ENCODE results near the gene LHPP. TPM values are rescaled to one million over a fixed set of nuclear protein-coding genes. Genes with fewer than 3 reads are reported as not detected.

Gene LHPP
- total and polyA plus RNA-seq, 2 experiments from 2014 or later: 27.4 to 40.2 TPM

DNA sequence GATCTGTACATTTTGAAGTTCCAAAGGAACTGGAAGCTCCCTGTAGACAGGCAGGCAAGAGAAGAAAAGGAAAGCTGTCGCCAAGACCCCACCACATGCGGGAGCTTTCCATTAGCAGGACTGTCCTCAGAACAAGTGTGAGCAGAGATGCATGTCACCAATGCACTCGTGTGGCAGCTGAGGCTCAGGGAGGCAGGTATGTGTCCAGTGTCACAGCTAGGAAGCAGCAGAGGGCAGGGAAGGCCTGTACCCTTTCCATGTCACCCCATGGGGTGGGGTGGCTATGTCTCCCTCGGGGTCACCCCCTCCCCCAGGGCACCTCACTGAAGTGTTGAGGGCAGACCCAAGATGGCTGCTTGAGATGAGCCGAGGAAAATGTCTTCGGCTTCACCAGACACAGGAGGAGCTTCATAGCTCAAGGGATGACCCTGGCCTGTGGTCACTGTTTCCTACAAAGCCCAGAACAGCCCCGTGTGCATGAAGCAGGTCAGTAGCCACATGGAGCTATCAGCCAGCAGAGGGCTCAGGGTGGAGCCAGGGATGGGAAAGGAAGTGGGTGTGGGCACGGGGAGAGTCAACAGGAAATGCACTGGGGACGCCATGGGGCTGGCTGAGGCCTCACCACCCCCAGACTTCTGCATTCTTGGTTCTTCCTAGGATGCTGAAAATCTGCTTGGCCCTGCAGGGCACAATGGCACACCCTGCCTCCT lies 186.0 kb downstream of the LHPP start:
- no peaks in the 10 kb centered on the region for H3K79me2 ChIP-seq (replicated peaks; ENCODE audit: insufficient read depth)
- H3K9me3 Mint-ChIP-seq: no peaks in the 10 kb centered on the region; the same call in 2 of the 3 replicates
- no peak overlapping the region for H3K27ac ChIP-seq (ENCODE audit: low read depth)
- H3K9me2 ChIP-seq (ENCODE audit: insufficient read depth): no peaks in the 10 kb centered on the region
- no peak overlapping the region for H3K4me3 ChIP-seq
- H4K20me1 ChIP-seq (replicated peaks; ENCODE audit: insufficient read depth): no peaks in the 10 kb centered on the region
- H3F3A ChIP-seq (replicated peaks; ENCODE audit: low read depth): no peaks in the 10 kb centered on the region
- no peaks in the 10 kb centered on the region for H3K36me3 ChIP-seq (ENCODE audit: insufficient read depth)
- TF ChIP-seq, protein P1, sequence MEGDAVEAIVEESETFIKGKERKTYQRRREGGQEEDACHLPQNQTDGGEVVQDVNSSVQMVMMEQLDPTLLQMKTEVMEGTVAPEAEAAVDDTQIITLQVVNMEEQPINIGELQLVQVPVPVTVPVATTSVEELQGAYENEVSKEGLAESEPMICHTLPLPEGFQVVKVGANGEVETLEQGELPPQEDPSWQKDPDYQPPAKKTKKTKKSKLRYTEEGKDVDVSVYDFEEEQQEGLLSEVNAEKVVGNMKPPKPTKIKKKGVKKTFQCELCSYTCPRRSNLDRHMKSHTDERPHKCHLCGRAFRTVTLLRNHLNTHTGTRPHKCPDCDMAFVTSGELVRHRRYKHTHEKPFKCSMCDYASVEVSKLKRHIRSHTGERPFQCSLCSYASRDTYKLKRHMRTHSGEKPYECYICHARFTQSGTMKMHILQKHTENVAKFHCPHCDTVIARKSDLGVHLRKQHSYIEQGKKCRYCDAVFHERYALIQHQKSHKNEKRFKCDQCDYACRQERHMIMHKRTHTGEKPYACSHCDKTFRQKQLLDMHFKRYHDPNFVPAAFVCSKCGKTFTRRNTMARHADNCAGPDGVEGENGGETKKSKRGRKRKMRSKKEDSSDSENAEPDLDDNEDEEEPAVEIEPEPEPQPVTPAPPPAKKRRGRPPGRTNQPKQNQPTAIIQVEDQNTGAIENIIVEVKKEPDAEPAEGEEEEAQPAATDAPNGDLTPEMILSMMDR (conservative IDR thresholded peaks at IDR 0.05; ENCODE audit: low read depth in 2 of 2): peak in 1 of 2 experiments; percentile 37; a peak in 2 of 4 replicates
- no peak for TF ChIP-seq JUNB (IDR thresholded peaks at IDR 0.05; ENCODE audit: unreplicated experiment)
- no peaks in the 10 kb centered on the region for H3K27me3 ChIP-seq (ENCODE audit: insufficient read depth)
- H3K27ac Mint-ChIP-seq: peak overlapping the region; percentile 62; the same call in 1 of the 2 replicates
- H3K4me1 ChIP-seq (ENCODE audit: insufficient read depth): peaks cover 13% of the 10 kb centered on the region
- H3K27me3 Mint-ChIP-seq (ENCODE audit: insufficient read depth, low read depth, poor library complexity): peaks cover 6% of the 10 kb centered on the region
- H3K4me2 ChIP-seq: no peak overlapping the region
- ATAC-seq (peak; percentile 10; the same call in 1 of the 3 replicates), DNase-seq (ENCODE audit: low spot score) (no peak)
- H3K4me1 Mint-ChIP-seq: peaks cover 40% of the 10 kb centered on the region
- no peak overlapping the region for H2AFZ ChIP-seq
- H3K36me3 Mint-ChIP-seq (ENCODE audit: low read depth): no peaks in the 10 kb centered on the region; the same call in 2 of the 3 replicates
- no peak overlapping the region for H3K4me3 Mint-ChIP-seq

DNA sequence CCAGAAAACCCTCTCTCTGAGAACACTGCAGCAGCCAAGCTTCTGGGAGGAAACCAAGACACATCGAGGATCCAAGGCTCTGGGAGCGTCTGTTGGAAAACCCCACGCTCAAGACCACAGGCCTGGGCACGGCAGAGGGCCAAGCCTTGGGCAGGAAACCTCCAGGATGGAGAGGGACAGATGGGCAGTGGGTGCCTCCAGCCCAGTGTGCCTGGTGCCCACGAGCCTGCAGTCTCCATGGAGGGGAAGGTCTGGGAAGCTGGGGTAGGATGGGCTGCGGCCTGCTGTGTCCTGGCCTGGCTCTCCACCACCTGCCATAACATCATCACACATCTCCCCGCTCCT lies 186.5 kb downstream of the LHPP start:
- H4K20me1 ChIP-seq (replicated peaks; ENCODE audit: insufficient read depth): no peaks in the 10 kb centered on the region
- no peaks in the 10 kb centered on the region for H3K79me2 ChIP-seq (replicated peaks; ENCODE audit: insufficient read depth)
- DNase-seq (ENCODE audit: low spot score) (no peak), ATAC-seq (no peak)
- no peak overlapping the region for H3K4me2 ChIP-seq
- Mint-ChIP-seq H3K27me3 (ENCODE audit: insufficient read depth, low read depth, poor library complexity) (peaks cover 6% of the 10 kb centered on the region), H3K36me3 (ENCODE audit: low read depth) (no peaks in the 10 kb centered on the region), H3K9me3 (no peaks in the 10 kb centered on the region; the same call in 2 of the 3 replicates), H3K27ac (no peak overlapping the region), H3K4me1 (peaks cover 40% of the 10 kb centered on the region), H3K4me3 (no peak overlapping the region)
- H3K36me3 ChIP-seq (ENCODE audit: insufficient read depth): no peaks in the 10 kb centered on the region
- no peaks in the 10 kb centered on the region for H3K9me2 ChIP-seq (ENCODE audit: insufficient read depth)
- H3K4me1 ChIP-seq (ENCODE audit: insufficient read depth): peaks cover 13% of the 10 kb centered on the region
- no peak overlapping the region for H3K4me3 ChIP-seq
- no peaks in the 10 kb centered on the region for H3K27me3 ChIP-seq (ENCODE audit: insufficient read depth)
- H3F3A ChIP-seq (replicated peaks; ENCODE audit: low read depth): no peaks in the 10 kb centered on the region
- H3K27ac ChIP-seq (ENCODE audit: low read depth): no peak overlapping the region
- no peak overlapping the region for H2AFZ ChIP-seq
- no peak for TF ChIP-seq NANOG (IDR thresholded peaks at IDR 0.05; ENCODE audit: borderline replicate concordance)
- no peak for TF ChIP-seq CREB1 (CRISPR knock-in tag; IDR thresholded peaks at IDR 0.05; ENCODE audit: low read depth)
- TF ChIP-seq, protein P2, sequence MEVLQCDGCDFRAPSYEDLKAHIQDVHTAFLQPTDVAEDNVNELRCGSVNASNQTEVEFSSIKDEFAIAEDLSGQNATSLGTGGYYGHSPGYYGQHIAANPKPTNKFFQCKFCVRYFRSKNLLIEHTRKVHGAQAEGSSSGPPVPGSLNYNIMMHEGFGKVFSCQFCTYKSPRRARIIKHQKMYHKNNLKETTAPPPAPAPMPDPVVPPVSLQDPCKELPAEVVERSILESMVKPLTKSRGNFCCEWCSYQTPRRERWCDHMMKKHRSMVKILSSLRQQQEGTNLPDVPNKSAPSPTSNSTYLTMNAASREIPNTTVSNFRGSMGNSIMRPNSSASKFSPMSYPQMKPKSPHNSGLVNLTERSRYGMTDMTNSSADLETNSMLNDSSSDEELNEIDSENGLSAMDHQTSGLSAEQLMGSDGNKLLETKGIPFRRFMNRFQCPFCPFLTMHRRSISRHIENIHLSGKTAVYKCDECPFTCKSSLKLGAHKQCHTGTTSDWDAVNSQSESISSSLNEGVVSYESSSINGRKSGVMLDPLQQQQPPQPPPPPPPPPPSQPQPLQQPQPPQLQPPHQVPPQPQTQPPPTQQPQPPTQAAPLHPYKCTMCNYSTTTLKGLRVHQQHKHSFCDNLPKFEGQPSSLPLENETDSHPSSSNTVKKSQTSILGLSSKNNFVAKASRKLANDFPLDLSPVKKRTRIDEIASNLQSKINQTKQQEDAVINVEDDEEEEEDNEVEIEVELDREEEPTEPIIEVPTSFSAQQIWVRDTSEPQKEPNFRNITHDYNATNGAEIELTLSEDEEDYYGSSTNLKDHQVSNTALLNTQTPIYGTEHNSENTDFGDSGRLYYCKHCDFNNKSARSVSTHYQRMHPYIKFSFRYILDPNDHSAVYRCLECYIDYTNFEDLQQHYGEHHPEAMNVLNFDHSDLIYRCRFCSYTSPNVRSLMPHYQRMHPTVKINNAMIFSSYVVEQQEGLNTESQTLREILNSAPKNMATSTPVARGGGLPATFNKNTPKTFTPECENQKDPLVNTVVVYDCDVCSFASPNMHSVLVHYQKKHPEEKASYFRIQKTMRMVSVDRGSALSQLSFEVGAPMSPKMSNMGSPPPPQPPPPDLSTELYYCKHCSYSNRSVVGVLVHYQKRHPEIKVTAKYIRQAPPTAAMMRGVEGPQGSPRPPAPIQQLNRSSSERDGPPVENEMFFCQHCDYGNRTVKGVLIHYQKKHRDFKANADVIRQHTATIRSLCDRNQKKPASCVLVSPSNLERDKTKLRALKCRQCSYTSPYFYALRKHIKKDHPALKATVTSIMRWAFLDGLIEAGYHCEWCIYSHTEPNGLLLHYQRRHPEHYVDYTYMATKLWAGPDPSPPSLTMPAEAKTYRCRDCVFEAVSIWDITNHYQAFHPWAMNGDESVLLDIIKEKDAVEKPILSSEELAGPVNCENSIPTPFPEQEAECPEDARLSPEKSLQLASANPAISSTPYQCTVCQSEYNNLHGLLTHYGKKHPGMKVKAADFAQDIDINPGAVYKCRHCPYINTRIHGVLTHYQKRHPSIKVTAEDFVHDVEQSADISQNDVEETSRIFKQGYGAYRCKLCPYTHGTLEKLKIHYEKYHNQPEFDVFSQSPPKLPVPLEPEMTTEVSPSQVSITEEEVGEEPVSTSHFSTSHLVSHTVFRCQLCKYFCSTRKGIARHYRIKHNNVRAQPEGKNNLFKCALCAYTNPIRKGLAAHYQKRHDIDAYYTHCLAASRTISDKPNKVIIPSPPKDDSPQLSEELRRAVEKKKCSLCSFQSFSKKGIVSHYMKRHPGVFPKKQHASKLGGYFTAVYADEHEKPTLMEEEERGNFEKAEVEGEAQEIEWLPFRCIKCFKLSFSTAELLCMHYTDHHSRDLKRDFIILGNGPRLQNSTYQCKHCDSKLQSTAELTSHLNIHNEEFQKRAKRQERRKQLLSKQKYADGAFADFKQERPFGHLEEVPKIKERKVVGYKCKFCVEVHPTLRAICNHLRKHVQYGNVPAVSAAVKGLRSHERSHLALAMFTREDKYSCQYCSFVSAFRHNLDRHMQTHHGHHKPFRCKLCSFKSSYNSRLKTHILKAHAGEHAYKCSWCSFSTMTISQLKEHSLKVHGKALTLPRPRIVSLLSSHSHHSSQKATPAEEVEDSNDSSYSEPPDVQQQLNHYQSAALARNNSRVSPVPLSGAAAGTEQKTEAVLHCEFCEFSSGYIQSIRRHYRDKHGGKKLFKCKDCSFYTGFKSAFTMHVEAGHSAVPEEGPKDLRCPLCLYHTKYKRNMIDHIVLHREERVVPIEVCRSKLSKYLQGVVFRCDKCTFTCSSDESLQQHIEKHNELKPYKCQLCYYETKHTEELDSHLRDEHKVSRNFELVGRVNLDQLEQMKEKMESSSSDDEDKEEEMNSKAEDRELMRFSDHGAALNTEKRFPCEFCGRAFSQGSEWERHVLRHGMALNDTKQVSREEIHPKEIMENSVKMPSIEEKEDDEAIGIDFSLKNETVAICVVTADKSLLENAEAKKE (CRISPR knock-in tag; IDR thresholded peaks at IDR 0.05): no peak
- TF ChIP-seq EZH2 (IDR thresholded peaks at IDR 0.05; ENCODE audit: low read depth, unreplicated experiment): no peak
- no peak for TF ChIP-seq STAT1 (IDR thresholded peaks at IDR 0.05; ENCODE audit: unreplicated experiment)
- TF ChIP-seq ZNF114 (CRISPR knock-in tag; IDR thresholded peaks at IDR 0.05): no peak
- TF ChIP-seq ZNF331 (CRISPR knock-in tag; IDR thresholded peaks at IDR 0.05; ENCODE audit: low read depth): no peak
- TF ChIP-seq, protein P3, sequence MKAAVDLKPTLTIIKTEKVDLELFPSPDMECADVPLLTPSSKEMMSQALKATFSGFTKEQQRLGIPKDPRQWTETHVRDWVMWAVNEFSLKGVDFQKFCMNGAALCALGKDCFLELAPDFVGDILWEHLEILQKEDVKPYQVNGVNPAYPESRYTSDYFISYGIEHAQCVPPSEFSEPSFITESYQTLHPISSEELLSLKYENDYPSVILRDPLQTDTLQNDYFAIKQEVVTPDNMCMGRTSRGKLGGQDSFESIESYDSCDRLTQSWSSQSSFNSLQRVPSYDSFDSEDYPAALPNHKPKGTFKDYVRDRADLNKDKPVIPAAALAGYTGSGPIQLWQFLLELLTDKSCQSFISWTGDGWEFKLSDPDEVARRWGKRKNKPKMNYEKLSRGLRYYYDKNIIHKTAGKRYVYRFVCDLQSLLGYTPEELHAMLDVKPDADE (IDR thresholded peaks at IDR 0.05): no peak

Data from GM23338 (cell line).